ENCODE data around the gene CEMIP2.

DNA sequence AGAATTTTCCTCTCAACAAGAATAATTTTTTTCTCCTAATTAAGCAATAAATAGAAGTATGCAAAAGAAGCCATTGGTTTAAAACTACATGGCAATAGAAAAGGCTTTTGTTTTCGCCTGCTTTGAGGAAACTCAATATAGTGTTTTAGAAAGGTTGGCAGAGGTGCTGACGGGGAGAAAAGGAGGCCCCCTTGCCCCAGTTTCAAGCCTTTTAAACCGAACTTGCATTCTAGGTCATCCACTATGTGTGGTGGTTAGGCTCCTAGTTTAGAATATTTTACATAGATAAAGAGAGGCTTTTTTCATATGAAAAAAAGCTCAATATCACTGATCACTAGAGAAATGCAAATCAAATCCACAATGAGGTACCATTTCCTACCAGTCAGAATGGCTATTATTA, 33.5 kb upstream of the CEMIP2 start:
- TF ChIP-seq, protein P1, sequence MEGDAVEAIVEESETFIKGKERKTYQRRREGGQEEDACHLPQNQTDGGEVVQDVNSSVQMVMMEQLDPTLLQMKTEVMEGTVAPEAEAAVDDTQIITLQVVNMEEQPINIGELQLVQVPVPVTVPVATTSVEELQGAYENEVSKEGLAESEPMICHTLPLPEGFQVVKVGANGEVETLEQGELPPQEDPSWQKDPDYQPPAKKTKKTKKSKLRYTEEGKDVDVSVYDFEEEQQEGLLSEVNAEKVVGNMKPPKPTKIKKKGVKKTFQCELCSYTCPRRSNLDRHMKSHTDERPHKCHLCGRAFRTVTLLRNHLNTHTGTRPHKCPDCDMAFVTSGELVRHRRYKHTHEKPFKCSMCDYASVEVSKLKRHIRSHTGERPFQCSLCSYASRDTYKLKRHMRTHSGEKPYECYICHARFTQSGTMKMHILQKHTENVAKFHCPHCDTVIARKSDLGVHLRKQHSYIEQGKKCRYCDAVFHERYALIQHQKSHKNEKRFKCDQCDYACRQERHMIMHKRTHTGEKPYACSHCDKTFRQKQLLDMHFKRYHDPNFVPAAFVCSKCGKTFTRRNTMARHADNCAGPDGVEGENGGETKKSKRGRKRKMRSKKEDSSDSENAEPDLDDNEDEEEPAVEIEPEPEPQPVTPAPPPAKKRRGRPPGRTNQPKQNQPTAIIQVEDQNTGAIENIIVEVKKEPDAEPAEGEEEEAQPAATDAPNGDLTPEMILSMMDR (IDR thresholded peaks at IDR 0.05), result no peak
- TF ChIP-seq ZFX (IDR thresholded peaks at IDR 0.05; ENCODE audit: borderline replicate concordance), result no peak

All from 22Rv1 (cell line).